ENCODE measurements around the gene GABBR2. TPM values are rescaled to one million over a fixed set of nuclear protein-coding genes. Genes with fewer than 3 reads are reported as not detected.

GABBR2 gene
- total RNA-seq, 2 donors from 2014 or later: 1.2 to 1.3 TPM

- WGBS, 2 experiments (ENCODE audit: insufficient coverage in 1 of 2, insufficient read length in 1 of 2): 2 to 4% methylated on average over 54 to 79 of the region's 79 CpGs
- Mint-ChIP-seq H3K4me1 (peaks cover 5% of the 10 kb centered on the region), H3K27me3 (ENCODE audit: insufficient read depth) (peaks cover 85% of the 10 kb centered on the region), H3K9me3 (no peaks in the 10 kb centered on the region), H3K4me3 (peak overlapping the region; percentile 48), H3K27ac (no peak overlapping the region), H3K36me3 (ENCODE audit: low read depth) (no peaks in the 10 kb centered on the region)
- DNase-seq: peak; percentile 95
- no peak overlapping the region for H3K27ac ChIP-seq (ENCODE audit: low read depth, low read length)
- peaks cover 93% of the 10 kb centered on the region for H3K27me3 ChIP-seq (ENCODE audit: control insufficient read depth, insufficient read depth, low read length, poor library complexity, severe bottlenecking)
- peaks cover 3% of the 10 kb centered on the region for H3K4me1 ChIP-seq (ENCODE audit: control insufficient read depth, insufficient read depth, low read length)
- no peak overlapping the region for H3K9ac ChIP-seq (ENCODE audit: extremely low read depth, low read length, poor library complexity, severe bottlenecking)
- H3K9me3 ChIP-seq (ENCODE audit: control insufficient read depth, low read length): no peaks in the 10 kb centered on the region
- no peaks in the 10 kb centered on the region for H3K36me3 ChIP-seq (ENCODE audit: control insufficient read depth, insufficient read depth, low read length)
- TF ChIP-seq CTCF (conservative IDR thresholded peaks at IDR 0.05): peak; percentile 94
- H3K4me3 ChIP-seq (ENCODE audit: low read length): peak overlapping the region; percentile 71
These were observed 1.3 kb downstream of the GABBR2 start for GRCh38 chr9:98707166-98708102.

GRCh38 chr9:98706651-98707165, 2.0 kb downstream of the GABBR2 start:
- 18 to 21% methylated on average over 15 of the region's 15 CpGs for WGBS, 2 experiments (ENCODE audit: insufficient coverage in 1 of 2, insufficient read length in 1 of 2)
- Histone ChIP-seq H3K9me3 (ENCODE audit: control insufficient read depth, low read length) (no peaks in the 10 kb centered on the region), H3K4me1 (ENCODE audit: control insufficient read depth, insufficient read depth, low read length) (peaks cover 3% of the 10 kb centered on the region), H3K9ac (ENCODE audit: extremely low read depth, low read length, poor library complexity, severe bottlenecking) (no peak overlapping the region), H3K27ac (ENCODE audit: low read depth, low read length) (no peak overlapping the region), H3K36me3 (ENCODE audit: control insufficient read depth, insufficient read depth, low read length) (no peaks in the 10 kb centered on the region), H3K27me3 (ENCODE audit: control insufficient read depth, insufficient read depth, low read length, poor library complexity, severe bottlenecking) (peaks cover 88% of the 10 kb centered on the region), H3K4me3 (ENCODE audit: low read length) (peak overlapping the region; percentile 71)
- DNase-seq: no peak
- Mint-ChIP-seq H3K4me1 (peaks cover 5% of the 10 kb centered on the region), H3K4me3 (peak overlapping the region; percentile 48), H3K9me3 (no peaks in the 10 kb centered on the region), H3K36me3 (ENCODE audit: low read depth) (no peaks in the 10 kb centered on the region), H3K27ac (no peak overlapping the region), H3K27me3 (ENCODE audit: insufficient read depth) (peaks cover 83% of the 10 kb centered on the region)
- TF ChIP-seq CTCF (conservative IDR thresholded peaks at IDR 0.05): no peak

- Mint-ChIP-seq H3K4me3 (no peak overlapping the region), H3K36me3 (ENCODE audit: low read depth) (no peaks in the 10 kb centered on the region), H3K27me3 (ENCODE audit: insufficient read depth) (peaks cover 67% of the 10 kb centered on the region), H3K4me1 (peaks cover 5% of the 10 kb centered on the region), H3K9me3 (no peaks in the 10 kb centered on the region), H3K27ac (no peak overlapping the region)
- no peaks in the 10 kb centered on the region for H3K36me3 ChIP-seq (ENCODE audit: control insufficient read depth, insufficient read depth, low read length)
- 87 to 92% methylated on average over 2 of the region's 2 CpGs for WGBS, 2 experiments (ENCODE audit: insufficient coverage in 1 of 2, insufficient read length in 1 of 2)
- H3K9ac ChIP-seq (ENCODE audit: extremely low read depth, low read length, poor library complexity, severe bottlenecking): no peak overlapping the region
- H3K27ac ChIP-seq (ENCODE audit: low read depth, low read length): no peak overlapping the region
- peaks cover 7% of the 10 kb centered on the region for H3K9me3 ChIP-seq (ENCODE audit: control insufficient read depth, low read length)
- H3K4me3 ChIP-seq (ENCODE audit: low read length): no peak overlapping the region
- H3K4me1 ChIP-seq (ENCODE audit: control insufficient read depth, insufficient read depth, low read length): no peaks in the 10 kb centered on the region
- DNase-seq: no peak
- no peak for TF ChIP-seq CTCF (conservative IDR thresholded peaks at IDR 0.05)
- peaks cover 58% of the 10 kb centered on the region for H3K27me3 ChIP-seq (ENCODE audit: control insufficient read depth, insufficient read depth, low read length, poor library complexity, severe bottlenecking)
These were observed 5.8 kb downstream of the GABBR2 start for GRCh38 chr9:98702835-98703380.
